ENCODE data around the gene PAPOLA.

The PAPOLA gene

DNA sequence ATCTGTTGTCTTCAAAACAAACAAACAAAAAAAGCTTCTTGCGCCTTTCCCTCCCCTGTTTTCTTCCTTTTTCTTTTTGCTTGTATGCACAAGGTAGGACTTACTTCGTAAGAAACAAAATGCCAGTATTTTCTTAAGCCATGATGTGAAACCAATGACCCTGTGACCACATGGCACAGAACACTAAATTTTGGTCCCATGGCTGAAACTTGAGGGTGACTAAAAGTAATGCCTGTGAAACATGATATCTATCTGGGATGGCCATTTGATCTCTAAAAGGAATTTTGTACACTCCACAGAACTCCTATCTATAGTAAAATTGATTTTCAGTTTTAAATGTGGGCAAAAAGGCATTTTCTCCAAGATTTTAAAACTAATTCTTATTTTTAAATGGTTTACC, 63.6 kb downstream of the PAPOLA start:
- DNase-seq (ENCODE audit: low read depth) = no peak

DNA sequence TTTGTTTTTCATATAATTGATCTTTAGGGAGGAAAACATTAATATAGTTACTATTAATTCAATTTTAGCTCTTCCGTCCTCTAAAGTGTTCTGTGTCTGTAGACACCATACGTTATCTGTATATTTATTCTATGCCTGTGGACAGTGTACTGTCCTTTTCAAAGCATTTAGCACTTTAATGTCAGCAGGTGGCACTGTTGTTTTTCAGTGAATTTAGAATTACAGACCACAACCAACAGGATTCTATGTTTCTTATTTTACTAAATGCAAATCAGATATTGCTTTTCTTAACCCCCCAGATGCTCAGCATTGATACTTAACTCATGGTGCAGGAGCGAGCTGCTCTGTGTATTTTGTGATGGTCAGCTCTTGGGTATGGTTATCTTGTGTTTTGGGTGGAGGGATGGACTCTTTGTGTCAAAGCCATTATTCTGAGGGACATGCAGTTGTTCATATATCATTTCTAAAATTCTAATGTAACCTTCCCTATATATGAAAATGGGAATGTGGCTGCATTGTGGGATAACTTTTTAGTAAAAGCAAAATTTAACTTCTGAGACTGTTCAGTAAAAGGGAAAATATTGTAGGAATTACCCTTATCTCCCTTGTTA, 65.2 kb downstream of the PAPOLA start:
- no peak for DNase-seq (ENCODE audit: low read depth)

GRCh38 chr14:96568621-96569020, 66.4 kb downstream of the PAPOLA start:
- DNase-seq (ENCODE audit: low read depth) = no peak

GRCh38 chr14:96571311-96571710, 69.1 kb downstream of the PAPOLA start:
- DNase-seq (ENCODE audit: low read depth) = no peak

DNA sequence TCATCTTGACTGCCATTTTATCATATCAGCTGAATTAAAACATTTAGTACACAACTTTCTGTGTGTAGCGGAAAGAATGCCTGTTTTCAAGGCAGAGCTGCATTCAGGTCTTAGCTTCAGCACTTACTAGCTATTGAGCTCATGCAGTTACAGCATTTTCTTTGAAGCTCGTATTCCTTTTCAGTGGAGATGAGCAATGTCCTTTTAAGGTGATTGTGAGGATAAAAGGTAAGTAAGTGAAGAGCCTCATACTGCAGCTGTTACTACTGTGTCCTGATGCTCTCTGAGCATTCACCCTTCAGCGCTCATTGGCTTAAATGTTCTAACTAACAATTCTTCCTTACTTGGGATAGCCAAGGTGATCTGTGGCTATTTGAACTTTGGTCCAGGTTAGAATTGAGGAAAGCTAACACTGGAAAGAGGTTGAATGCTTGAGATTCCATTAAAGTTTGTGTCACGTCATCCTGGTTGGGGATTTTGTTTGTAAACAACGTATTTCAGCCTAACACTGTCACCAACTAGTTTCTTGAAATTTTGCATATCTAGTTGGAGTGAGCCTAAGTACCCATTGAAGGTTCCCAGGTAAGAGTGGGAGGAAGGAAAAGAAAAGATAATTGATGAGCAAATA, 71.4 kb downstream of the PAPOLA start:
- DNase-seq (ENCODE audit: low read depth) = no peak

GRCh38 chr14:96574171-96574632, 72.0 kb downstream of the PAPOLA start:
- DNase-seq (ENCODE audit: low read depth) = no peak

- peak; percentile 31 for DNase-seq (ENCODE audit: low read depth)
Observed at GRCh38 chr14:96574633-96575632, 72.8 kb downstream of the PAPOLA start.

- no peak for DNase-seq (ENCODE audit: low read depth)
Observed at GRCh38 chr14:96576359-96576758, 74.2 kb downstream of the PAPOLA start.

- no peak for DNase-seq (ENCODE audit: low read depth)
Observed at GRCh38 chr14:96576937-96577336, 74.8 kb downstream of the PAPOLA start.

DNA sequence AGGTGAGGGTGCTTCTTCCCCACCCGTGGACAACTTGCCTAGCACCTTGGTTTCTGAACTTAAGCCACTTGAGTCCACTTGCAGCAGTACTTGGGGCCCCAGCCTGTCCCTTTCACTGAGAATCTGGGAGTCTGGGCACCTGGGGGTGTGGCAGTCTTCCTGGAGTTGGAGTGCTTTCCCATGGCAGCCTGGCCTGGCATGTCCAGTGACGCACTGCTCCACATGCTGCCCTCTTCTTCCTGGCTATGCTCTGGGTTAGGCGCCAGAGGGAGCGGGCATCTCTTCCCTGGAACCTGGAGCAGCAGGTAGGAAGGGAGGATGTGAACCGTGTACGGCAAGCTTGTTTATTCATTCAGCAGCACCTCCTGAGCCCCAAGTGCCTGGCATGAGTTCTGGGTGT, 76.4 kb downstream of the PAPOLA start:
- DNase-seq (ENCODE audit: low read depth) = no peak

DNA sequence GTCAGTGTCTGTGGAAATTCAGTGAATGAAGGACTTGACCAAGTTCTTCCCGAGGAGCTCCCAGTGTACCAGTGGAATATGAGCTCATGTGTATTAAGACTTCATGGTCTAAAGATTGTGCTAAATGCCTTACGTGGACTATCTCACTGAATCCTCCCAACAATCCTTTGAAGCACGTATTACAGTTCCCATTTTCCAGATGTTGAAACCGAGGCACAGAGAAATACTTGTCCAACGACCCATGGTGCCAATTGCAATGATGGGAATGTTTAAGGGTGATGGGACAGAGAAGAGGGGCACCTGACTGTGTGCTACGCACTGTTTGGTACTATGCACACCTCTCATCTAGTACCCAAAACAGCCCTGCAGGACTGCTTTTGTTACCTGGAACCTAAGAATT, 77.2 kb downstream of the PAPOLA start:
- no peak for DNase-seq (ENCODE audit: low read depth)

GRCh38 chr14:96579855-96580254, 77.7 kb downstream of the PAPOLA start:
- DNase-seq (ENCODE audit: low read depth) = no peak

- DNase-seq (ENCODE audit: low read depth) = no peak
Observed at GRCh38 chr14:96580566-96580965, 78.4 kb downstream of the PAPOLA start.

GRCh38 chr14:96581026-96581425, 78.8 kb downstream of the PAPOLA start:
- DNase-seq (ENCODE audit: low read depth) = no peak

DNA sequence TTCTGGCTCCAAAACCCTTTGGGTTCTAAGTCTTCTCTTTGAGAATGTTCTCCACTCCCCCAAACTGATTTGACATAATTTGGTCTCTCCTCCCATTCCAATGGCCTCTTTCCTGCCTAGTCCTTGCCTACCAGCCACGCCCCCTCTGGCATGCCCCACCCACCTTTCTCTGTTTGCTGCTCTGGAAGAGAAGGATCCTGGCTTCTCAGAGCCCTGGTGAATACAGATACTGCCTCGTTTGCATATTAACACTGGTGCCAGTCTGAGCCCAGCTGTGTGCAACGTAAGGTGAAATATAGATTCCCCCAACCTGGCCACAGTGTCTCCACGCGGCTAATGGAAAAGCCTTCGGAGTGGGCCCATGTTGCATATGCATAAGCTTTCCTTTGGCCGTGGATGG, 79.7 kb downstream of the PAPOLA start:
- no peak for DNase-seq (ENCODE audit: low read depth)

DNA sequence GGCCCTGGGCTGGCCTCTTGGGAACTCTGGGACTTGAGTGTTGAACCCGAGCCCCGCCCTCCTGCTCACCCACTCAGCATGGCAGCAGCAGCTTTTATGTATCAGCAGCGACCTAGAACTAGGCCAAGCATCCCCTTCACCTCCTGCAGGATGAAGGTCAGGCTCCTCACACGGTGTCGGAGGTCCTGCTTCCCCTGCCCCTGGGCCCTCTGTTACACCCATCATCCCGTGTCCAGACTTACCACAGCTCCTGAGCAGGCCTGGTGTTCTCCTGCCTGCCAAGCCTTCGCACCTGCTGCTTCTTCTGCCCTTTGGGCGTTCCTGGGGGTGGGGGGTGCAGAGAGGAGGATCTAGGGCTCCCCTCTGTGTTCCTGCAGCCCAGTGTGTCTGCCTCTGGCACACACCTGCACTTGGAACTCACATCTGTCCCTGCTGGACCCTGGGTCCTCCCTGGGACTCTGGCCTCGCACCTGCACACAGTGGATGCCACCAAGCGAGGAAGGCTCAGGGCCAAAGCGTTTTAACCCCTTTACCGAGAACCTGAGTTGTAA, 80.3 kb downstream of the PAPOLA start:
- DNase-seq (ENCODE audit: low read depth) = no peak

- DNase-seq (ENCODE audit: low read depth) = no peak
Observed at GRCh38 chr14:96582995-96583394, 80.8 kb downstream of the PAPOLA start.

GRCh38 chr14:96583569-96584041, 81.4 kb downstream of the PAPOLA start:
- no peak for DNase-seq (ENCODE audit: low read depth)

GRCh38 chr14:96584199-96584906, 82.2 kb downstream of the PAPOLA start:
- no peak for DNase-seq (ENCODE audit: low read depth)

DNA sequence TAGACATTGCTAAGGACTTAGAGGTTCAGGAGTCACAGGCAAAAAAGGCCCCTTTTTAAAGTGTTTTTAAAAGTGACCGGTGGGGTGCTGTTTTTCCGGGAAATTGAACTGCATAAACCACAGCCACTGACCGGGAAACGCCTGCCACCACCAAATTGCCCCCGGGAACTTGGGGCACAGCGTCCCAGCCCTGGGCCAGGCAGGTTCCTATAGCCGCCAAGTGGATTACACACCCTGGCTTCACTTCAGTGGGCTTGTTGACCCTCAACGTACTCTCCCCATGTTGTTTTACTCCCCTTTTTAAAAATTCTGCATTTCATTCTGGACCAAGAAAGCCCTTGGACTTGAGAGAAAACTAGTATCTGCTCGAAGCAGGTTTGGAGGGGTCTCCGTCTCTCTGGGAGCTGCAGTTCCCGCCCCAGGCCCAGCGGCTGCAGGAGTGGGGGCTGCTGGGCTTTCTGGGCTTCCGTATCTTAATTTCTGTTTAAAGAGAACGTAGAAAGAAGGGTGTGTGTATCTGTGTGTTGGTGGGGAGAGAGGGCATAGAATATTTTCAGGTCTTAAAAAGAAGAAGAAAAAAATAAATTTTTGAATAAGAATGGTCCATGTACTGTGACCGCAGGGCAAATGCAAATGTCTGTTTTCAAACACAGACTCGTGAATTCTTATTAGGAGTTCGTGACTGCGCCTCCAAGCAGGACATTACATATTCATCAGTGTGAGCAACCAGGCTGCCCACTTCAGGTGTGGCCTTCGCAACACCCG, 82.9 kb downstream of the PAPOLA start:
- no peak for DNase-seq (ENCODE audit: low read depth)

- DNase-seq (ENCODE audit: low read depth) = no peak
Observed at GRCh38 chr14:96585672-96586013, 83.5 kb downstream of the PAPOLA start.
